ENCODE data around the gene GRK4.
"Not testable (repeated sequence)": the region's sequence is repeated elsewhere in the genome, so short reads cannot be mapped to it uniquely, and the experiment has no call there.

GRK4 gene

GRCh38 chr4:2955186-2956044 is 8.0 kb upstream of the GRK4 start:
- not testable (repeated sequence) for H3K4me1 ChIP-seq (ENCODE audit: control insufficient read depth in 1 of 2, insufficient read depth in 2 of 2, low read length in 2 of 2); H3K9me3 ChIP-seq (ENCODE audit: control insufficient read depth in 1 of 2, low read length in 2 of 2); H3K27me3 ChIP-seq (ENCODE audit: low read depth, low read length); H3K27ac ChIP-seq (ENCODE audit: low read length); H3K4me3 ChIP-seq (ENCODE audit: low read depth in 1 of 2, low read length in 2 of 2)
- peaks cover 44 to 62% of the 10 kb centered on the region in 2 donors for H3K36me3 ChIP-seq (ENCODE audit: control insufficient read depth in 1 of 2, insufficient read depth in 2 of 2, low read length in 2 of 2)

GRCh38 chr4:2958446-2958845 is 4.9 kb upstream of the GRK4 start:
- peaks cover 12 to 15% of the 10 kb centered on the region in 2 donors for H3K4me1 ChIP-seq (ENCODE audit: control insufficient read depth in 1 of 2, insufficient read depth in 2 of 2, low read length in 2 of 2)
- no peaks in the 10 kb centered on the region for H3K9me3 ChIP-seq (ENCODE audit: control insufficient read depth in 1 of 2, low read length in 2 of 2)
- peaks cover 24 to 38% of the 10 kb centered on the region in 2 donors for H3K36me3 ChIP-seq (ENCODE audit: control insufficient read depth in 1 of 2, insufficient read depth in 2 of 2, low read length in 2 of 2)
- H3K27me3 ChIP-seq (ENCODE audit: low read depth, low read length) = no peaks in the 10 kb centered on the region
- no peak overlapping the region for H3K4me3 ChIP-seq (ENCODE audit: low read depth in 1 of 2, low read length in 2 of 2)
- H3K27ac ChIP-seq (ENCODE audit: low read length) = no peak overlapping the region

- H3K36me3 ChIP-seq (ENCODE audit: control insufficient read depth in 1 of 2, insufficient read depth in 2 of 2, low read length in 2 of 2) = peaks cover 18 to 27% of the 10 kb centered on the region in 2 donors
- not testable (repeated sequence) for H3K27ac ChIP-seq (ENCODE audit: low read length); H3K4me3 ChIP-seq (ENCODE audit: low read depth in 1 of 2, low read length in 2 of 2); H3K27me3 ChIP-seq (ENCODE audit: low read depth, low read length); H3K9me3 ChIP-seq (ENCODE audit: control insufficient read depth in 1 of 2, low read length in 2 of 2)
- H3K4me1 ChIP-seq (ENCODE audit: control insufficient read depth in 1 of 2, insufficient read depth in 2 of 2, low read length in 2 of 2) = peaks cover 12 to 15% of the 10 kb centered on the region in 2 donors
These were observed 2.9 kb upstream of the GRK4 start for GRCh38 chr4:2960450-2960849.

DNA sequence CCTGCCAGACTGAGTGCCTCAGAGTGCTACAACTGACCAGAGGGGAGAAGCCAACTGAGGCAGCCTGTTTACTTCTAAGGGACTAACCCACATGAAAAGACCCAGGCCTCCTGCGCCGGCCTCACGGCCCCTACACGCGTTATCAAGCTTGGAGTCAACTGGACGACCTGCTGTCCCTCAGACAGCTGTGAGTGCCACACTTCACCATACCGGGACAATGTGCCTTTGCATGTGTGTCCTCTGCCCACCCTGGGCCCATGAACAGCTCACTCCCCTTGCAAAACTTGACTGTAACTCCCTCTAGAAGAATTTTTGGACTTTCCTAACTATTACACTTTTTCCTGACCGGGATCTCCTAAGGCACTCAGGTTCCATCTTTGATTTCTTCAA is 2.0 kb upstream of the GRK4 start:
- peaks cover 12 to 15% of the 10 kb centered on the region in 2 donors for H3K4me1 ChIP-seq (ENCODE audit: control insufficient read depth in 1 of 2, insufficient read depth in 2 of 2, low read length in 2 of 2)
- H3K27ac ChIP-seq (ENCODE audit: low read length) = peak overlapping the region; percentile 49
- no peaks in the 10 kb centered on the region for H3K9me3 ChIP-seq (ENCODE audit: control insufficient read depth in 1 of 2, low read length in 2 of 2)
- peaks cover 9 to 22% of the 10 kb centered on the region in 2 donors for H3K36me3 ChIP-seq (ENCODE audit: control insufficient read depth in 1 of 2, insufficient read depth in 2 of 2, low read length in 2 of 2)
- peak overlapping the region; percentile 89 to 99 for H3K4me3 ChIP-seq (ENCODE audit: low read depth in 1 of 2, low read length in 2 of 2)
- no peaks in the 10 kb centered on the region for H3K27me3 ChIP-seq (ENCODE audit: low read depth, low read length)

- no peaks in the 10 kb centered on the region for H3K9me3 ChIP-seq (ENCODE audit: control insufficient read depth in 1 of 2, low read length in 2 of 2)
- peak overlapping the region; percentile 49 for H3K27ac ChIP-seq (ENCODE audit: low read length)
- no peaks in the 10 kb centered on the region for H3K27me3 ChIP-seq (ENCODE audit: low read depth, low read length)
- peaks cover 7 to 18% of the 10 kb centered on the region in 2 donors for H3K36me3 ChIP-seq (ENCODE audit: control insufficient read depth in 1 of 2, insufficient read depth in 2 of 2, low read length in 2 of 2)
- H3K4me3 ChIP-seq (ENCODE audit: low read depth in 1 of 2, low read length in 2 of 2) = peak overlapping the region; percentile 89 to 99
- H3K4me1 ChIP-seq (ENCODE audit: control insufficient read depth in 1 of 2, insufficient read depth in 2 of 2, low read length in 2 of 2) = peaks cover 12 to 15% of the 10 kb centered on the region in 2 donors
These were observed 1.4 kb upstream of the GRK4 start for GRCh38 chr4:2961811-2962441.

GRCh38 chr4:2962614-2963174 is 677 bp upstream of the GRK4 start:
- peaks cover 12 to 15% of the 10 kb centered on the region in 2 donors for H3K4me1 ChIP-seq (ENCODE audit: control insufficient read depth in 1 of 2, insufficient read depth in 2 of 2, low read length in 2 of 2)
- H3K27me3 ChIP-seq (ENCODE audit: low read depth, low read length) = no peaks in the 10 kb centered on the region
- peak overlapping the region; percentile 56 for H3K27ac ChIP-seq (ENCODE audit: low read length)

GRCh38 chr4:2963966-2964471 is 648 bp downstream of the GRK4 start:
- peaks cover 0 to 3% of the 10 kb centered on the region in 2 donors for H3K36me3 ChIP-seq (ENCODE audit: control insufficient read depth in 1 of 2, insufficient read depth in 2 of 2, low read length in 2 of 2)
- H3K27me3 ChIP-seq (ENCODE audit: low read depth, low read length) = no peaks in the 10 kb centered on the region

More at GRCh38 chr4:2962614-2963174, 677 bp upstream of the GRK4 start:
- Histone ChIP-seq H3K9me3 (ENCODE audit: control insufficient read depth in 1 of 2, low read length in 2 of 2) (no peaks in the 10 kb centered on the region), H3K36me3 (ENCODE audit: control insufficient read depth in 1 of 2, insufficient read depth in 2 of 2, low read length in 2 of 2) (peaks cover 1 to 11% of the 10 kb centered on the region in 2 donors), H3K4me3 (ENCODE audit: low read depth in 1 of 2, low read length in 2 of 2) (peak overlapping the region; percentile 89 to 99)

GRCh38 chr4:2964706-2965258 is 1.4 kb downstream of the GRK4 start:
- H3K9me3 ChIP-seq (ENCODE audit: control insufficient read depth in 1 of 2, low read length in 2 of 2) = no peaks in the 10 kb centered on the region
- no peak overlapping the region for H3K27ac ChIP-seq (ENCODE audit: low read length)
- peak overlapping the region; percentile 61 to 99 for H3K4me3 ChIP-seq (ENCODE audit: low read depth in 1 of 2, low read length in 2 of 2)
- no peaks in the 10 kb centered on the region for H3K27me3 ChIP-seq (ENCODE audit: low read depth, low read length)
- peaks cover 12 to 15% of the 10 kb centered on the region in 2 donors for H3K4me1 ChIP-seq (ENCODE audit: control insufficient read depth in 1 of 2, insufficient read depth in 2 of 2, low read length in 2 of 2)
- peaks cover 0 to 3% of the 10 kb centered on the region in 2 donors for H3K36me3 ChIP-seq (ENCODE audit: control insufficient read depth in 1 of 2, insufficient read depth in 2 of 2, low read length in 2 of 2)

More at GRCh38 chr4:2963966-2964471, 648 bp downstream of the GRK4 start:
- H3K4me3 ChIP-seq (ENCODE audit: low read depth in 1 of 2, low read length in 2 of 2) = peak overlapping the region; percentile 61 to 99
- no peaks in the 10 kb centered on the region for H3K9me3 ChIP-seq (ENCODE audit: control insufficient read depth in 1 of 2, low read length in 2 of 2)
- no peak overlapping the region for H3K27ac ChIP-seq (ENCODE audit: low read length)
- peaks cover 12 to 15% of the 10 kb centered on the region in 2 donors for H3K4me1 ChIP-seq (ENCODE audit: control insufficient read depth in 1 of 2, insufficient read depth in 2 of 2, low read length in 2 of 2)

- Histone ChIP-seq H3K4me3 (ENCODE audit: low read depth in 1 of 2, low read length in 2 of 2) (no peak overlapping the region), H3K9me3 (ENCODE audit: control insufficient read depth in 1 of 2, low read length in 2 of 2) (no peaks in the 10 kb centered on the region), H3K27me3 (ENCODE audit: low read depth, low read length) (no peaks in the 10 kb centered on the region), H3K4me1 (ENCODE audit: control insufficient read depth in 1 of 2, insufficient read depth in 2 of 2, low read length in 2 of 2) (peaks cover 12 to 15% of the 10 kb centered on the region in 2 donors), H3K36me3 (ENCODE audit: control insufficient read depth in 1 of 2, insufficient read depth in 2 of 2, low read length in 2 of 2) (peaks cover 0 to 3% of the 10 kb centered on the region in 2 donors), H3K27ac (ENCODE audit: low read length) (no peak overlapping the region)
These were observed 1.9 kb downstream of the GRK4 start for GRCh38 chr4:2965262-2965661.

DNA sequence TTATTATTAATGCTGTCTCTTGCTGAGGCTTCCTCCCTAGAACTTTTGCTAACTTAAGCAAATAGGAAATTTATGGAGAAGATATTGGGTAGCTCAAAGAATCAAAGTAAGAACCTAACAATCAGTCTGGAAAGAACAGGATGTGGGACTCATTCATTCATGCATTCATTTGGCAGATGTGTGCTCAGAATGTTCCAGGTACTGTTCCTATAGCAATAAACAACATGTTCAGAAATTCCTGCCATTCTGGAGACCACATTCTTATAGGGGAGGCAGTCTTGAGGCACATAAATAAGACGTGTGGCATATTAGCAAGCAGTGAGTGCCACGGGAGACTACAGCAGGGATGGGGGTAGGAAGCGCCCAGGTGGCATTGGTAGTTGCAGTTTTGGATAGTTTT is 5.0 kb downstream of the GRK4 start:
- no peak overlapping the region for H3K4me3 ChIP-seq (ENCODE audit: low read depth in 1 of 2, low read length in 2 of 2)
- no peak overlapping the region for H3K27ac ChIP-seq (ENCODE audit: low read length)
- H3K36me3 ChIP-seq (ENCODE audit: control insufficient read depth in 1 of 2, insufficient read depth in 2 of 2, low read length in 2 of 2) = no peaks in the 10 kb centered on the region
- no peaks in the 10 kb centered on the region for H3K4me1 ChIP-seq (ENCODE audit: control insufficient read depth in 1 of 2, insufficient read depth in 2 of 2, low read length in 2 of 2)
- no peaks in the 10 kb centered on the region for H3K9me3 ChIP-seq (ENCODE audit: control insufficient read depth in 1 of 2, low read length in 2 of 2)
- H3K27me3 ChIP-seq (ENCODE audit: low read depth, low read length) = no peaks in the 10 kb centered on the region

DNA sequence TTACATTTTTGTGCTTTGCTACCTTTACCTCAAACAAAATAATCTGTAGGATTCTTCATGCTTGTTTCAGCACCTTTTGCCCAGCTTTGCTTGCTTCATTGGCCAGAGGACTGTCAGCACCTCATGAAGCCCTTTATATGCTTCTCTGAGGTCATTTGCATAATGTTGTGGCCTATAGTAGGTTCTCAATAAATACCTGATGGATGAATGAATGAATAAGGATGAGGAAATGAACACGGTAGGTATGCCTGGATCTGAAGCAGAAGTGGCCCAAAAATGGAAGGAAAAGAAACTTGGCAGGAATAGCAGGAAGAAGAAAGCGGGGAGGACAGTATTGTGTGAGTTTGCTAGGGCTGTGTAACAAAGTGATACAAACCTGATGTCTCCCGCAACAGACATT is 7.9 kb downstream of the GRK4 start:
- Histone ChIP-seq H3K27ac (ENCODE audit: low read length) (no peak overlapping the region), H3K36me3 (ENCODE audit: control insufficient read depth in 1 of 2, insufficient read depth in 2 of 2, low read length in 2 of 2) (no peaks in the 10 kb centered on the region)

More for the DNA sequence above, 7.9 kb downstream of the GRK4 start:
- Histone ChIP-seq H3K27me3 (ENCODE audit: low read depth, low read length) (no peaks in the 10 kb centered on the region), H3K9me3 (ENCODE audit: control insufficient read depth in 1 of 2, low read length in 2 of 2) (no peaks in the 10 kb centered on the region), H3K4me3 (ENCODE audit: low read depth in 1 of 2, low read length in 2 of 2) (no peak overlapping the region), H3K4me1 (ENCODE audit: control insufficient read depth in 1 of 2, insufficient read depth in 2 of 2, low read length in 2 of 2) (no peaks in the 10 kb centered on the region)

Data from muscle layer of duodenum (tissue), 2 donors.